Naive thymus-derived CD4-positive, alpha-beta T cell (primary cell): ENCODE results near the gene IFI16. TPM values are rescaled to one million over a fixed set of nuclear protein-coding genes. Genes with fewer than 3 reads are reported as not detected.
"Not testable (repeated sequence)": the region's sequence is repeated elsewhere in the genome, so short reads cannot be mapped to it uniquely, and the experiment has no call there.

Source experiments
- ATAC-seq: fragments of 150-1000 bp; cut with Tn5 transposase; 2 replicates; pipeline ENCODE4 v1.10.0; 2021; ENCODE audit warnings: mild to moderate bottlenecking, moderate library complexity
- CTCF ChIA-PET: fragments of 350-600 bp; sonication (Branson Sonifier 250); formaldehyde crosslinking; loops from one replicate; lab custom pipeline; 2021; ENCODE audit warnings: antibody characterized with exemption; lab: Charles Lee
- POLR2A ChIA-PET: fragments of 350-600 bp; sonication (Branson Sonifier 250); formaldehyde crosslinking; loops from one replicate; lab custom pipeline; 2021; ENCODE audit warnings: antibody characterized with exemption, inconsistent platforms; lab: Charles Lee
- DNase-seq, 9 donors: peaks; one replicate each; pipeline versions ENCODE4 v3.0.0 to v3.0.0-alpha.2; 2020 to 2022; ENCODE audit warnings: mixed read lengths in 1 of 9
- H3K27ac ChIP-seq: one replicate; pipeline ENCODE4 v1.7.0; 2013; ENCODE audit warnings: mild to moderate bottlenecking, low read depth, low read length, moderate library complexity
- H3K27me3 ChIP-seq, 2 donors: one replicate each; pipeline ENCODE4 v1.7.0; 2013; ENCODE audit warnings: low read length in 2 of 2, mild to moderate bottlenecking in 2 of 2, moderate library complexity in 2 of 2; ENCODE audit not compliant: control insufficient read depth in 2 of 2, insufficient read depth in 2 of 2
- H3K36me3 ChIP-seq, 3 experiments: 1 replicate in 2 of 3; 2 replicates in 1 of 3; pipeline ENCODE4 v1.7.0; 2013; ENCODE audit warnings: low read length in 3 of 3, mild to moderate bottlenecking in 3 of 3, moderate library complexity in 1 of 3; ENCODE audit not compliant: insufficient read depth in 3 of 3, control insufficient read depth in 2 of 3
- H3K4me1 ChIP-seq, 2 donors: one replicate each; pipeline ENCODE4 v1.7.0; 2013; ENCODE audit warnings: low read length in 2 of 2, mild to moderate bottlenecking in 2 of 2, moderate library complexity in 1 of 2; ENCODE audit not compliant: control insufficient read depth in 2 of 2, insufficient read depth in 2 of 2
- H3K4me3 ChIP-seq: 2 replicates; pipeline ENCODE4 v1.7.0; 2013; ENCODE audit warnings: mild to moderate bottlenecking, low read length
- H3K9me3 ChIP-seq, 3 experiments: 1 replicate in 2 of 3; 2 replicates in 1 of 3; pipeline ENCODE4 v1.7.0; 2013; ENCODE audit warnings: low read length in 3 of 3; ENCODE audit not compliant: control insufficient read depth in 2 of 3
- H3K27ac Mint-ChIP-seq, 9 donors: one replicate each; pipeline ENCODE4 v1.8.0; 2020 to 2022; ENCODE audit warnings: mixed read lengths in 9 of 9, mild to moderate bottlenecking in 8 of 9, moderate library complexity in 5 of 9, inconsistent platforms in 2 of 9
- H3K27me3 Mint-ChIP-seq, 5 donors: one replicate each; pipeline ENCODE4 v1.8.0; 2021 to 2022; ENCODE audit warnings: mixed read lengths in 5 of 5, mild to moderate bottlenecking in 1 of 5
- H3K36me3 Mint-ChIP-seq, 5 donors: one replicate each; pipeline ENCODE4 v1.8.0; 2020 to 2022; ENCODE audit warnings: mixed read lengths in 5 of 5, mild to moderate bottlenecking in 3 of 5, inconsistent platforms in 1 of 5
- H3K4me1 Mint-ChIP-seq, 7 donors: one replicate each; pipeline ENCODE4 v1.8.0; 2020 to 2022; ENCODE audit warnings: mixed read lengths in 7 of 7, mild to moderate bottlenecking in 3 of 7, inconsistent platforms in 1 of 7
- H3K4me3 Mint-ChIP-seq, 10 donors: one replicate each; pipeline ENCODE4 v1.8.0; 2020 to 2022; ENCODE audit warnings: mild to moderate bottlenecking in 10 of 10, mixed read lengths in 10 of 10, moderate library complexity in 6 of 10, inconsistent platforms in 2 of 10
- H3K9me3 Mint-ChIP-seq, 11 donors: one replicate each; pipeline ENCODE4 v1.8.0; 2020 to 2022; ENCODE audit warnings: mixed read lengths in 11 of 11, mild to moderate bottlenecking in 4 of 11, inconsistent platforms in 1 of 11, moderate library complexity in 1 of 11
- intact Hi-C, 2 donors: fragments of 100-400 bp; cut with micrococcal nuclease; formaldehyde crosslinking; loops; one replicate each; pipeline ENCODE4 v1.15.1; 2023
- polyA plus RNA-seq, 2 donors: library from polyadenylated mRNA; unstranded; fragments of 300-500 nt; fragmentation: Illumina TruSeq; gene quantifications; one replicate each; pipeline ENCODE4 v1.2.3, GENCODE V29; 2021
- total RNA-seq, 6 experiments: library from RNA in 5 of 6; stranded (reverse) in 5 of 6; gene quantifications; 1 replicate in 5 of 6; 2 replicates in 1 of 6; pipeline ENCODE4 v1.2.3 and lab custom pipeline; 2021 to 2026

IFI16 gene
- total and polyA plus RNA-seq, 7 experiments from 2014 or later, result 42.4 to 307 (median 93.9) TPM

DNA sequence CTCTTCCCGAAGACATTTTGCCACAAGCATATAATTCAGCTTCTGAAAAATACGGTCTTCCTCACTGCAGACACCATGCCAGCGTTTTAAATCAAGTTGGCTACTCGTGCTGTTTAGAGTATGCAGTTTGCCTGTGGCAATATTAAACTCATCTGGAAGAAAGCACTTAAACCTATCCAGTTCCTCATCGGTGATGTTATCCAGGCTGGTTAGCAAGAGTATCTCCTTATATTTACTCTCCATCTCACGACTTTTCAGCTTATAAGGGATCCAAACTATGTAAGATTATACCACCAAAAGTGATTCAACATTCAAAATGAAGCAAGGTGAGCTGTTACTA, 9.7 kb upstream of the IFI16 start:
- intact Hi-C loops, result no loop called here
- no peaks in the 10 kb centered on the region for H3K36me3 ChIP-seq
- peaks cover 0 to 8% (median 0%) of the 10 kb centered on the region in 5 donors for H3K36me3 Mint-ChIP-seq
- H3K27ac Mint-ChIP-seq, result no peak overlapping the region
- H3K27me3 Mint-ChIP-seq, result no peaks in the 10 kb centered on the region
- ChIA-PET POLR2A (interaction anchor here (0.6 kb wide), 1 partner anchor 1205 kb away, joined by 3 read pairs; no protein-coding TSS in a partner anchor), CTCF (interaction anchor here (0.6 to 1.7 kb wide), 2 partner anchors 69 to 796 kb away, joined by 3 to 7 read pairs; no protein-coding TSS in a partner anchor)
- peaks cover 0 to 1% (median 0%) of the 10 kb centered on the region in 11 donors for H3K9me3 Mint-ChIP-seq
- H3K4me3 ChIP-seq, result no peak overlapping the region
- no peaks in the 10 kb centered on the region for H3K27me3 ChIP-seq
- DNase-seq (no peak), ATAC-seq (no peak)
- peaks cover 6 to 36% (median 16%) of the 10 kb centered on the region in 7 donors for H3K4me1 Mint-ChIP-seq
- peaks cover 6 to 21% of the 10 kb centered on the region in 2 donors for H3K4me1 ChIP-seq
- no peaks in the 10 kb centered on the region for H3K9me3 ChIP-seq
- no peak overlapping the region for H3K27ac ChIP-seq
- H3K4me3 Mint-ChIP-seq, result no peak overlapping the region

DNA sequence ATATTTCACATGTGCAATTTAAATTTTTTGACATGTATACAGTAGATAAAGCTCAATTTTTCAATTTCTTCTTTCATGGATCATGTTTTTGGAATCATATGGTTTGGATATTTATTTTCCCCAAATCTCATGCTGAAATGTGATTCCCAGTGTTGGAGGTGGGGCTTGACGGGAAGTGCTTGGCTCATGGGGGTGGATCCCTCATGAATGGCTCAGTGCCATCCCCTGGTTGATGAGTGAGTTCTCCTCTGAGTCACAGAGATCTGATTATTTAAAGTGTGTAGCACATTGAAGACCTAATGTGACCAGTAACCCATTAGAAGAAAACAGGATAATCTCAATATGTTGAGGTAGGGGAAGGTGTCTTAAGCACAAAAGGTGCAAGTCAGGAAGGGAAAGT, 9.1 kb upstream of the IFI16 start:
- Histone ChIP-seq H3K27me3 (no peaks in the 10 kb centered on the region), H3K36me3 (no peaks in the 10 kb centered on the region), H3K27ac (no peak overlapping the region), H3K4me1 (peaks cover 6 to 21% of the 10 kb centered on the region in 2 donors), H3K9me3 (no peaks in the 10 kb centered on the region), H3K4me3 (no peak overlapping the region)
- Mint-ChIP-seq H3K27ac (peak overlapping the region in 2 of 9 donors; percentile 12 to 14), H3K36me3 (peaks cover 0 to 2% (median 0%) of the 10 kb centered on the region in 5 donors), H3K4me3 (no peak overlapping the region), H3K9me3 (no peaks in the 10 kb centered on the region), H3K4me1 (peaks cover 6 to 37% (median 15%) of the 10 kb centered on the region in 7 donors), H3K27me3 (no peaks in the 10 kb centered on the region)
- ATAC-seq, result no peak
- ChIA-PET CTCF (interaction anchor here (0.6 to 1.7 kb wide), 3 partner anchors 68 to 797 kb away, joined by 3 to 7 read pairs (median 4); no protein-coding TSS in a partner anchor), POLR2A (no interaction called here)
- intact Hi-C loops, result no loop called here
- DNase-seq, result no peak

DNA sequence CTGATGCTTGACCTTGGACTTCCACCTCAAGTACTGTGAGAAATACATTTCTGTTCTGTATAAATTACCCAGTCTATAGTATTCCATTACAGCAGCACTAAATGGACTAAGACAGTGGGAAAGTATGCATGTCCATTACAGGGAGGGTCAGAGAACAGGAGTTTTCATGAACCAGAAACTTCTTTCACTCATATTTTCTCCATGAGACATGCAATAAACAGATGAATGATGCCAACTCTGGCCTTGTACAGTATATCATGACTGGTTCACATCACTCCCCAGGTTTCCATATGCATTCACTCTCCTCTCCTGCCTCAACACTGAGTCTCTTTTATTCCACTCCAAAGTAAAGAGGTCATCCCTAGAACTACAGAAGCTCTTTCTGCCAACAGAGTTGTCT, 4.5 kb upstream of the IFI16 start:
- peaks cover 16 to 41% (median 27%) of the 10 kb centered on the region in 7 donors for H3K4me1 Mint-ChIP-seq
- H3K36me3 Mint-ChIP-seq, result peaks cover 0 to 22% (median 0%) of the 10 kb centered on the region in 5 donors
- peak overlapping the region in 5 of 9 donors; percentile 41 to 99 (median 48) for H3K27ac Mint-ChIP-seq
- DNase-seq, result no peak
- H3K36me3 ChIP-seq, result no peaks in the 10 kb centered on the region
- no peaks in the 10 kb centered on the region for H3K27me3 Mint-ChIP-seq
- H3K9me3 ChIP-seq, result no peaks in the 10 kb centered on the region
- H3K4me1 ChIP-seq, result peaks cover 12 to 20% of the 10 kb centered on the region in 2 donors
- peaks cover 0 to 7% (median 0%) of the 10 kb centered on the region in 11 donors for H3K9me3 Mint-ChIP-seq
- no peaks in the 10 kb centered on the region for H3K27me3 ChIP-seq
- intact Hi-C loops, result loop anchor here in 1 of 2 donors (5.0 kb wide), 1 partner anchor 1868 kb away; the partner anchor contains the start of gene ETV3
- no peak overlapping the region for H3K4me3 Mint-ChIP-seq
- ChIA-PET CTCF (no interaction called here), POLR2A (no interaction called here)
- no peak overlapping the region for H3K4me3 ChIP-seq
- no peak overlapping the region for H3K27ac ChIP-seq
- no peak for ATAC-seq

DNA sequence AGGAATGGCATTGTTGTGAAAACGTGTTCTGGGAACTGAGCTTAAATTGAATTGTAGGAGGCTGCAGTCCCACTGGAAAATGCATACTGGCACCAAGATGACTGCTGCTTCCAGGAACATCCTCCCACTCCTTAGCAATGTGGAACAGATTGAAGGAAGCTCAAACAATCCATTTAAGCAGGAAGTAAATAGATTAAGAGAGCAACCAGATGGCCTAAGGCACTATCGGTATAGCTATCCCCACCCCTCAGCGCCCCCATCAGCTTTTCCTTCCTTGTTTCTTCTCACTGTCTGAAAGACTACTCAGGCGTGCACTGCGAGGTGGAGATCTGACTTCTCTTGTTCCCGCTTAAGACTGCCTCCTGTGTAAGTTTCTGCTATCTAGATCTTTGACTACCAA, 4.0 kb upstream of the IFI16 start:
- Histone ChIP-seq H3K36me3 (no peaks in the 10 kb centered on the region), H3K4me3 (no peak overlapping the region), H3K27ac (no peak overlapping the region), H3K4me1 (peaks cover 12 to 20% of the 10 kb centered on the region in 2 donors), H3K9me3 (no peaks in the 10 kb centered on the region), H3K27me3 (no peaks in the 10 kb centered on the region)
- intact Hi-C loops, result loop anchor here in 1 of 2 donors (5.0 kb wide), 1 partner anchor 1868 kb away; the partner anchor contains the start of gene ETV3
- peaks cover 0 to 7% (median 0%) of the 10 kb centered on the region in 11 donors for H3K9me3 Mint-ChIP-seq
- no peak for DNase-seq
- ChIA-PET CTCF (no interaction called here), POLR2A (no interaction called here)
- H3K27me3 Mint-ChIP-seq, result no peaks in the 10 kb centered on the region
- H3K36me3 Mint-ChIP-seq, result peaks cover 0 to 27% (median 0%) of the 10 kb centered on the region in 5 donors
- no peak for ATAC-seq
- H3K4me1 Mint-ChIP-seq, result peaks cover 16 to 38% (median 27%) of the 10 kb centered on the region in 7 donors
- H3K27ac Mint-ChIP-seq, result peak overlapping the region in 6 of 9 donors; percentile 15 to 99 (median 43)
- no peak overlapping the region for H3K4me3 Mint-ChIP-seq

DNA sequence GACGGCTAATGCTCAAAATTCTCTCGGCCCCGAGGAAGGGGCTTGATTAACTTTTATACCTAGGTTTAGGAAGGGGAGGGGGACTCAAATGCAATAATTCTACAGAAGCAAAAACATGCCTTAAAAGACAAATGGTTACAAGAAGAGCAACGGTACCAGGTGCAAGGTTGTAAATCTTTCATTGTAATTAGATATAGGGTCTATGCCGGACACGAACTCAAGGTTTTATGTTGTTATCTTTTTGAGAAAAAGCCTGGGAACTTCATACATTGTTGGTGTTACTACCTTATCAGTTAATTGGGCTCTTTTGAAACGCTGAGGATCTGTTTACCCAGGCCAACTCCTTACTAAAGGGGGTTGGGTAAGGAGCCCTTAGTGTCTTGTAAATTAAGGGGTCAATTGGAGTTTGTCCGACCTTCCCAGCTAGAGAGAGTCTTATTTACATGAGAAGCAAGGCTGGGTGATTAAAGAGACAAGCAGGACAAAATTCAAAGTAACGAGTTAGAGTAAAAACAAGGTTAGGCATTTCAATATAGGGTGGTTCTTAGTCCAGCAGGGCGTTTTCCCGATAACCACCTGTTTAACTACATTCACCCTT, 3.4 kb upstream of the IFI16 start:
- intact Hi-C loops, result loop anchor here in 1 of 2 donors (5.0 kb wide), 1 partner anchor 1869 kb away; the partner anchor contains the start of gene ETV3
- CTCF ChIA-PET, result not testable (repeated sequence)

DNA sequence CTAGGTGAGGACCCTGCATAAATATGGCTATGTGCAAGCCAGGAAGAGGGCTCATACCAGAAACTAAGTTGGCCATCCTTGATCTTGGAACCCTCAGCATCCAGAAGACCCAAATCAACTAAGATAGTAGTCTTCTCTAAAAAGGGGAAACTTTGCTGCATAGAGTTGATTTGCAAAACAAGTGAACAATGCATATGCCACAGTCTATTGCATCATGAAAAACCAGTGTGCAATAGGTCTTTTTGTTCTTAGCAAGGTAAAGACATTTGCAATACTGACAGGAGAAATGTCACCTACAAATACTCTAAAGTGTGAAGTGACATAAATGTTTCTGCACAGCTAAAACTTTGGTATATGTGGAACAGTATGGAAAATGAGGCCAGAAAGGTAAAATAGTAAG, 2.0 kb upstream of the IFI16 start:
- no peaks in the 10 kb centered on the region for H3K9me3 ChIP-seq
- no peak for ATAC-seq
- POLR2A ChIA-PET, result no interaction called here
- peak overlapping the region in 3 of 10 donors; percentile 25 to 43 (median 26) for H3K4me3 Mint-ChIP-seq
- H3K4me1 Mint-ChIP-seq, result peaks cover 20 to 45% (median 35%) of the 10 kb centered on the region in 7 donors
- H3K27ac ChIP-seq, result no peak overlapping the region
- H3K9me3 Mint-ChIP-seq, result peaks cover 0 to 7% (median 0%) of the 10 kb centered on the region in 11 donors
- intact Hi-C loops, result loop anchor here (1.0 to 5.0 kb wide), 5 partner anchors 8 to 1870 kb away; partner anchors contain the start of genes ETV3 (in 1 of the 2) and PYHIN1 (in 1 of the 2)
- DNase-seq, result no peak
- no peaks in the 10 kb centered on the region for H3K36me3 ChIP-seq
- CTCF ChIA-PET, result interaction anchor here (0.6 to 0.8 kb wide), 2 partner anchors 9 to 81 kb away, joined by 3 to 4 read pairs; no protein-coding TSS in a partner anchor
- no peaks in the 10 kb centered on the region for H3K27me3 ChIP-seq
- peaks cover 0 to 37% (median 0%) of the 10 kb centered on the region in 5 donors for H3K36me3 Mint-ChIP-seq
- no peaks in the 10 kb centered on the region for H3K27me3 Mint-ChIP-seq
- H3K4me3 ChIP-seq, result no peak overlapping the region
- peaks cover 12 to 20% of the 10 kb centered on the region in 2 donors for H3K4me1 ChIP-seq
- peak overlapping the region in 8 of 9 donors; percentile 23 to 99 (median 86) for H3K27ac Mint-ChIP-seq

More for the DNA sequence above, 3.4 kb upstream of the IFI16 start:
- H3K27me3 Mint-ChIP-seq, H3K36me3 ChIP-seq, H3K9me3 Mint-ChIP-seq, POLR2A ChIA-PET, H3K27ac ChIP-seq, DNase-seq, H3K4me3 Mint-ChIP-seq, ATAC-seq, H3K9me3 ChIP-seq, H3K4me3 ChIP-seq, H3K27me3 ChIP-seq: not testable (repeated sequence)
- peaks cover 12 to 20% of the 10 kb centered on the region in 2 donors for H3K4me1 ChIP-seq
- H3K4me1 Mint-ChIP-seq, result peaks cover 16 to 37% (median 27%) of the 10 kb centered on the region in 7 donors
- H3K36me3 Mint-ChIP-seq, result peaks cover 0 to 29% (median 0%) of the 10 kb centered on the region in 5 donors
- H3K27ac Mint-ChIP-seq, result peak overlapping the region in 7 of 9 donors; percentile 1 to 99 (median 21)
